NCI-H1694 (cell line): ENCODE results near the gene ATRAID.
"Not testable (repeated sequence)": the region's sequence is repeated elsewhere in the genome, so short reads cannot be mapped to it uniquely, and the experiment has no call there.

Experiments
- DNase-seq: peaks from one replicate; lab custom pipeline; 2025; lab: John Stamatoyannopoulos, UW

Gene ATRAID

GRCh38 chr2:27194538-27195354 lies 17.1 kb upstream of the ATRAID start:
- no peak for DNase-seq

GRCh38 chr2:27195799-27196198 lies 16.0 kb upstream of the ATRAID start:
- not testable (repeated sequence) for DNase-seq

GRCh38 chr2:27198068-27198467 lies 13.8 kb upstream of the ATRAID start:
- DNase-seq: not testable (repeated sequence)

DNA sequence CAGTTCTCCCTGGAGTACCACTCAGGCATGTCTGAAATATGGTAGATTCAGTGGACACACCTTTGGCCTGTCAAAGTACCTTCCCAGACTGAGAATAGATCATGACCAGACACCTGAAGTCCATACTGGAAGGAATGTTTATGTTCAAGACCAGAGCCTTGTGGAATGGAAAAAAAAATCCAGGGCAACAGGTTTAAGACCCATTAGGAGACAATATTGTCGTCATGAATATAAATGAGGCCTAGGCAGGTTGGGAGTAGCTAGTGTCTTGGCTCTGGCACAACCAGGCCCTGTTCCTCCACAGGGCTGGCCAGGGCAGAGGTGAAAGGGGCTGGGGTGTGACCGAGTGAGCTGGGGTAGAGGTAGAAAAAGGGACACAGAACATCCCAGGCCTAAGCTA lies 13.2 kb upstream of the ATRAID start:
- no peak for DNase-seq

GRCh38 chr2:27199241-27199640 lies 12.6 kb upstream of the ATRAID start:
- DNase-seq: no peak

DNA sequence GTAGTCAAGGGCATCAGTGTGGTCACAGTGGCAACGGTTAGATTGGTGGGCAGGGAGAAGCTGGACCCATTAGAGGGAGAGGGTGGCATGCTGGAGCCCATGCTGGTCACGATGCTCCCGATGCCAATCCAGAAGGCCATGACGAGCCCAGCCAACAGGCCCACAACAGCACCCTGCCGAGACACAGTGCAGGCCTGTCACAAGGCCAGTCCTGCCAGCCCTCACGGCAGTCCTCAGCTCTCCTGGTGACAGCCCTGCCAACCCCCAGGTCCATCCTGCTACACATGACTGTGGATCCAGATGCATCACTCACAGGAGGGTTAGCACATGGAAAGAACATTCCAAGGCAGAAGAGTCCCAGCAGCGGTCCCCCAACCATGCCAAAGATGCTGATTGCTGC lies 10.2 kb upstream of the ATRAID start:
- DNase-seq: no peak

GRCh38 chr2:27202854-27203253 lies 9.0 kb upstream of the ATRAID start:
- DNase-seq: no peak

DNA sequence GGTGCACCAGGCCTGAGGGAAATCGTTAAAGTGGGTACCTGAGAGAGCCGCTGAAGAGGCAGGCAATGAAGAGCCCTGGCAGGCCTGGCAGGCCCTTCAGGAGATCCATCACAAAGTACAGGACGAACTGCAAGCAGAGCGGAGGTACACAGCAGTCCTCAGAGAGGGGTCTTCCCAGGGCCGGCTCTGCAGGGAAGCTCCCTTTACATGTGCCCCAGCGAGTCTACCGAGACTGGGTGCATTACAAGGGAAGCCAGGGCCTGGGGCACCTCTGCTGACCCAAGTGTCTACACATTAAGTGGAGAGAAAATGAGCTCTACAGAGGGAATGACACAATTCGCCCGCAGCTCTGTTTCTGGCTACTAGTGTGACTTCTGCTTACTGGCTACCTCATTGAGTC lies 8.1 kb upstream of the ATRAID start:
- DNase-seq: no peak

DNA sequence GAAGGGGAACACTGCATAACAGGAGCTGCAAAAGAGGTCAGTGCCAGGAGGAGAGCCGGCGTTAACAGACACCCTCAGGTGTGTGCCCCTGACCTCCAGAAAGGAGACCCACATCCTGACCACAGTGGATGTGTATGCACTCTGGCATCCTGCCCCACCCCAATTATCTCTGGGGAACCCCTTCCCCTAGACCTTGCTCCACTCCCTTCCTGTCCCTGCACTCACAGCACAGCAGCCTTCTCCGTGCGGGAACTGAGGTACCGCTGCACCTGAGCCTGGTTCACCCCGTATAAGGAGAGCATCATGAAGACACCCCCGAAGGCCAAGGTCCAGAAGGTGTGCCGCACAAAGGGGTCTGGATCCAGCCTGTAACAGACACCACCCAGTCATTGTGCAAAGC lies 7.3 kb upstream of the ATRAID start:
- no peak for DNase-seq

GRCh38 chr2:27205206-27205605 lies 6.6 kb upstream of the ATRAID start:
- no peak for DNase-seq

- DNase-seq: no peak
Observed at GRCh38 chr2:27206346-27206745, 5.5 kb upstream of the ATRAID start.

DNA sequence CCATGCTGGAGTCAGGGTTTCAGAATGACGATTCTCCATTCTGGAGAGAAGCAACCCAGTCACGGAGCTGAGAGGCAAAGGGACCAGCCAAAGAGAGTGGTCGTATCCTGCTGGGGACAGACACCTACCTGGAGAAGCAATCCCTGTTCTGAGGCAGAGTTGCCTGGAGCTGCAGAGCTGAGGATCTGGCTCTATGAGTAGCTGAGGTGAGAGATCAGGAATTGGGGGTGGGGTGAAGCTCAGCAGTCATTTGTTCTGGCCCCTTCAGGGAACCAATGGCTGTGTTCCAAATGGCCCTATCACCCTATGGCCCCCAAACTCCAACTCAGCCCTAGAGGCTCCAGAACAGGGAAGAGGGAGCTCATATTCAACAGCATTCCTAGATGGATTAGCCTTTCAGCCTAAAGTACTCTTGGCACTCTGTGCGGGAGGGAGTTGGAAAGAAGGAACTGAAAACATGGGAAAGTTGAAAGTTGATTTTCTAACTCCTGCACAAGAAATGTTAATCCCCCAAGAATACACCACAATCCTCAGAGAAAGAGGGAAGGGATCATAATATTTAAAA lies 3.3 kb upstream of the ATRAID start:
- DNase-seq: no peak

DNA sequence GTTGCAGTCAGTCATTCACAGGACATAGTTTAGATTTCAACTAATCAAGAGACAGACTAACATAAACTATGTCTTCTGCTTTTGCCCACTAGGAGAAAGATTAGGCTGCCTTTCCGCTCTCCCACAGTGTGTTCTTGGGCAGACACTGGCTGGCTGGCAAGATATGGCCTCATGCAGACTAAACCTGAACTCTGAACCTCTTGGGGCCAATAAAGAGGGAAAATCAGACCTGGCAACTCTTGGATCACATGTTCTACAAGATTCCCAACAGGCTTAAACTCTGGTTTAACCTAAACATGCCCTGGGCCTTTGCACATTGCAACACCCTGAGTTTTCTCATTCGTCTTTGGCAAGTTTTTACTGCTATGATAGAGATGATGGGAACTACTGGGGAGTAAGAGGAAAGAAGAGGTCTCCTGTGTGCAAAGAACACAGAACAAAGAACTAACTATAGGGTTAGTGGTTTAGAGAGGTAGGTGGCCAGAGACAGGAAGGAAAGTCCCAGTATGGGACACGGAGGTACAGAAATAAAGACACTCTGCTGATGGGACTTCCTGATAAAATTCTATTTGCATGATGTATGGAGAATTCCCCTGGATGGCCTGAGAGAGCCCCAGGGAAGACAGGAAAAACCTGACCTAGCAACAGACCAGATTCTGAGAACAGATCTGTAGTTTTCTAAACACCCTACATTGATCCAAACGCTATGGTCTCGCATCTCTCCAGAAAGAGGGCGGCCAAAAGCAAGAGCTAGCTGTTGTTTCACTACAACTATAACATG lies 2.0 kb upstream of the ATRAID start:
- no peak for DNase-seq

DNA sequence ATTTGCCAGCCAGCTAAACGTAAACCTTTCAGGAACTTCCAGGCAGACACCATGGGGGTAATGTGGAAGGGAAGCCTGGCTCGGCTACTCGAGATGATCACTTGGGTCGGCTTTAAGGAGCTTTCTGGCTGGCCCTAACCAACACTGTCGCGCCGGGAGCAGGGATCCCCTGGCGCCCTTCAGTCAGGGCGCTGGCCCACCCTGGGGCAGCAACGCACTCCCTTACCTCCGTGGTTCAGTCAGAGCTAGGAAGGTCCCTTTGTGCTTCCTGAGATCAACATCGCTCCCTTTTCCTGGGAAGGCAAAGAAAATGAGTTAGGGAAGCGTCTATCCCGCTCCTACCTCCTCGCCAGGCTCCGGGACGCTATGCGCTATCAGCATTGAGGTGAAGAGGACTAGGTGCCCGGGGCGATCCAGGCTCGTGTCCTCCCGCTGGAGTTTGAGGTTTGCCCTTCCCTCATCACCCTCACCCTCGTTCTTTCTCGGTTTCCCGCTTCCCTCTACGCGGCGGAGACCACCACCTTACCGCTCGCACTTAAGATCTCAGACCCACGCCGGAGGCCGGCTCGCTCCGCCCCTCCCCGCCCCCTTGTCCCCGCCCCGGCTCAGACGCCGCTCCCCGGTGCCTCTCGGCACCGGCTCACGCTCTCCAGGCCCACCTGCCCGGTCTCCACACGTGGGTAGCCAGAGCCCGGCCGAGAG lies 449 bp upstream of the ATRAID start:
- no peak for DNase-seq

GRCh38 chr2:27212626-27213471 lies 1.0 kb downstream of the ATRAID start:
- peak; percentile 8 for DNase-seq

GRCh38 chr2:27214941-27215340 lies 3.1 kb downstream of the ATRAID start:
- DNase-seq: no peak

- DNase-seq: no peak
Observed at GRCh38 chr2:27216416-27217137, 4.7 kb downstream of the ATRAID start.

GRCh38 chr2:27217173-27218121 lies 5.6 kb downstream of the ATRAID start, which contains the start of gene CAD:
Gene CAD, plus strand, starts transcription at chr2:27217369. Its CDS starts 183 bp downstream, at chr2:27217552.
- peak; percentile 81 for DNase-seq

- no peak for DNase-seq
Observed at GRCh38 chr2:27218614-27219013, 6.8 kb downstream of the ATRAID start.

GRCh38 chr2:27219091-27219490 lies 7.2 kb downstream of the ATRAID start:
- DNase-seq: no peak
